Measurements from ENCODE around the gene MED13L.

- TF ChIP-seq, protein P1, sequence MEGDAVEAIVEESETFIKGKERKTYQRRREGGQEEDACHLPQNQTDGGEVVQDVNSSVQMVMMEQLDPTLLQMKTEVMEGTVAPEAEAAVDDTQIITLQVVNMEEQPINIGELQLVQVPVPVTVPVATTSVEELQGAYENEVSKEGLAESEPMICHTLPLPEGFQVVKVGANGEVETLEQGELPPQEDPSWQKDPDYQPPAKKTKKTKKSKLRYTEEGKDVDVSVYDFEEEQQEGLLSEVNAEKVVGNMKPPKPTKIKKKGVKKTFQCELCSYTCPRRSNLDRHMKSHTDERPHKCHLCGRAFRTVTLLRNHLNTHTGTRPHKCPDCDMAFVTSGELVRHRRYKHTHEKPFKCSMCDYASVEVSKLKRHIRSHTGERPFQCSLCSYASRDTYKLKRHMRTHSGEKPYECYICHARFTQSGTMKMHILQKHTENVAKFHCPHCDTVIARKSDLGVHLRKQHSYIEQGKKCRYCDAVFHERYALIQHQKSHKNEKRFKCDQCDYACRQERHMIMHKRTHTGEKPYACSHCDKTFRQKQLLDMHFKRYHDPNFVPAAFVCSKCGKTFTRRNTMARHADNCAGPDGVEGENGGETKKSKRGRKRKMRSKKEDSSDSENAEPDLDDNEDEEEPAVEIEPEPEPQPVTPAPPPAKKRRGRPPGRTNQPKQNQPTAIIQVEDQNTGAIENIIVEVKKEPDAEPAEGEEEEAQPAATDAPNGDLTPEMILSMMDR (IDR thresholded peaks at IDR 0.05) = no peak
- TF ChIP-seq POLR2A (IDR thresholded peaks at IDR 0.05) (no peak), EP300 (IDR thresholded peaks at IDR 0.05) (no peak)
Measured at GRCh38 chr12:116267948-116268347, 9.5 kb downstream of the MED13L start.
